ENCODE measurements around the gene GOLGB1. TPM values are rescaled to one million over a fixed set of nuclear protein-coding genes. Genes with fewer than 3 reads are reported as not detected.
"Not testable (repeated sequence)": the region's sequence is repeated elsewhere in the genome, so short reads cannot be mapped to it uniquely, and the experiment has no call there.

Gene GOLGB1
- total RNA-seq = 100 to 1,000 TPM in 2 of 4 donors, 10 to 100 TPM in 2; 77.8 to 102 (median 97.3) TPM

GRCh38 chr3:121749276-121750086 lies at the start of gene GOLGB1:
Gene GOLGB1, minus strand, starts transcription at chr3:121749741. Its CDS starts 18,770 bp downstream, at chr3:121730971.
- no peaks in the 10 kb centered on the region for H3K27me3 ChIP-seq
- H3K27ac ChIP-seq = peak within 1 kb of the TSS; percentile 92 to 97 (median 97)
- peak within 1 kb of the TSS; percentile 43 to 90 (median 60) for H3K4me3 ChIP-seq (replicated peaks in 1 of 3)
- no peaks in the 10 kb centered on the region for H3K36me3 ChIP-seq
- DNase-seq = peak; percentile 97
- intact Hi-C loops (cut with DNase I) = no loop called here
- H3K4me1 ChIP-seq = peaks cover 31 to 32% of the 10 kb centered on the region in 2 donors
- 1% methylated on average over 22 to 45 of the region's 51 CpGs for WGBS, 2 donors
- peak; percentile 95 to 98 for TF ChIP-seq POLR2A (IDR thresholded peaks at IDR 0.05)
- TF ChIP-seq CTCF (IDR thresholded peaks at IDR 0.05) = peak in 1 of 6 experiments; percentile 5
- H3K9me3 ChIP-seq = no peaks in the 10 kb centered on the region

- 53 to 64% methylated on average over 1 of the region's 1 CpG for WGBS, 2 donors
- no peaks in the 10 kb centered on the region for H3K9me3 ChIP-seq
- DNase-seq = no peak
- no peaks in the 10 kb centered on the region for H3K27me3 ChIP-seq
- H3K27ac ChIP-seq = no peak overlapping the region
- intact Hi-C loops (cut with DNase I) = no loop called here
- TF ChIP-seq CTCF (IDR thresholded peaks at IDR 0.05) (no peak), POLR2A (IDR thresholded peaks at IDR 0.05) (no peak)
- H3K4me3 ChIP-seq (replicated peaks in 1 of 3) = no peak overlapping the region
- H3K36me3 ChIP-seq = no peaks in the 10 kb centered on the region
- H3K4me1 ChIP-seq = no peaks in the 10 kb centered on the region
Observed at GRCh38 chr3:121796970-121797369, 47.4 kb upstream of the GOLGB1 start.

GRCh38 chr3:121794264-121794983 lies 44.9 kb upstream of the GOLGB1 start:
- Histone ChIP-seq H3K27ac (no peak overlapping the region), H3K27me3 (no peaks in the 10 kb centered on the region), H3K4me3 (replicated peaks in 1 of 3) (no peak overlapping the region), H3K9me3 (no peaks in the 10 kb centered on the region), H3K36me3 (peaks cover 2 to 3% of the 10 kb centered on the region in 2 donors), H3K4me1 (no peaks in the 10 kb centered on the region)
- TF ChIP-seq POLR2A (IDR thresholded peaks at IDR 0.05) = no peak
- TF ChIP-seq CTCF (IDR thresholded peaks at IDR 0.05) = no peak
- DNase-seq = no peak
- intact Hi-C loops (cut with DNase I) = no loop called here
- 89 to 95% methylated on average over 2 of the region's 2 CpGs for WGBS, 2 donors

GRCh38 chr3:121793078-121793477 lies 43.5 kb upstream of the GOLGB1 start:
- DNase-seq = no peak
- intact Hi-C loops (cut with DNase I) = no loop called here
- WGBS, 2 donors = 98% methylated on average over 3 of the region's 3 CpGs
- no peaks in the 10 kb centered on the region for H3K27me3 ChIP-seq
- H3K36me3 ChIP-seq = peaks cover 11 to 15% of the 10 kb centered on the region in 2 donors
- H3K4me1 ChIP-seq = no peaks in the 10 kb centered on the region
- TF ChIP-seq CTCF (IDR thresholded peaks at IDR 0.05) (no peak), POLR2A (IDR thresholded peaks at IDR 0.05) (no peak)
- no peak overlapping the region for H3K4me3 ChIP-seq (replicated peaks in 1 of 3)
- H3K27ac ChIP-seq = no peak overlapping the region
- H3K9me3 ChIP-seq = no peaks in the 10 kb centered on the region

GRCh38 chr3:121786485-121786884 lies 36.9 kb upstream of the GOLGB1 start:
- TF ChIP-seq CTCF (IDR thresholded peaks at IDR 0.05) (no peak), POLR2A (IDR thresholded peaks at IDR 0.05) (no peak)
- Histone ChIP-seq H3K27ac (no peak overlapping the region), H3K4me3 (replicated peaks in 1 of 3) (no peak overlapping the region), H3K27me3 (no peaks in the 10 kb centered on the region), H3K36me3 (peaks cover 11 to 20% of the 10 kb centered on the region in 2 donors), H3K4me1 (peaks cover 0 to 15% of the 10 kb centered on the region in 2 donors), H3K9me3 (no peaks in the 10 kb centered on the region)
- 80 to 86% methylated on average over 2 of the region's 2 CpGs for WGBS, 2 donors
- intact Hi-C loops (cut with DNase I) = no loop called here
- no peak for DNase-seq

- H3K4me3 ChIP-seq (replicated peaks in 1 of 3); H3K9me3 ChIP-seq; intact Hi-C loops (cut with DNase I); H3K36me3 ChIP-seq; H3K27me3 ChIP-seq; H3K27ac ChIP-seq; DNase-seq: not testable (repeated sequence)
- H3K4me1 ChIP-seq = peaks cover 0 to 15% of the 10 kb centered on the region in 2 donors
- WGBS, 2 donors = 86 to 87% methylated on average over 8 of the region's 8 CpGs
Observed at GRCh38 chr3:121782784-121783183, 33.2 kb upstream of the GOLGB1 start.

Measured in thyroid gland (tissue), 4 donors.